K562 (cell line): ENCODE measurements around the gene UQCRC1. TPM values are rescaled to one million over a fixed set of nuclear protein-coding genes. Genes with fewer than 3 reads are reported as not detected.

Source experiments
- ARID3A ChIP-seq: IDR thresholded peaks from 2 replicates; pipeline ENCODE4 v1.6.1; 2012; ENCODE audit warnings: low read depth, low read length, improper control_type of control experiment, borderline replicate concordance
- CEBPZ ChIP-seq: fragments of 150-350 bp; IDR thresholded peaks from 2 replicates; pipeline ENCODE4 v1.6.1; 2014; ENCODE audit warnings: low read depth, mild to moderate bottlenecking, low read length, borderline replicate concordance
- CTCFL ChIP-seq: IDR thresholded peaks from 2 replicates; pipeline ENCODE4 v1.6.1; 2011; ENCODE audit warnings: borderline replicate concordance, low read depth, mild to moderate bottlenecking, moderate library complexity, low read length; ENCODE audit not compliant: insufficient read depth, poor library complexity, severe bottlenecking
- EHMT2 ChIP-seq: fragments of 450-650 bp; IDR thresholded peaks from 2 replicates; pipeline ENCODE4 v1.6.1; 2018; ENCODE audit warnings: antibody characterized with exemption
- EP400 ChIP-seq: fragments of 450-650 bp; IDR thresholded peaks from 2 replicates; pipeline ENCODE4 v1.6.1; 2017; ENCODE audit warnings: antibody characterized with exemption, mild to moderate bottlenecking, moderate library complexity
- FOXA1 ChIP-seq: fragments of 450-650 bp; IDR thresholded peaks from 2 replicates; pipeline ENCODE4 v1.6.1; 2016; ENCODE audit warnings: mild to moderate bottlenecking, borderline replicate concordance
- KDM1A ChIP-seq, 2 experiments: fragments of 450-650 bp; IDR thresholded peaks; 2 replicates each; pipeline ENCODE4 v1.6.1; 2016; ENCODE audit warnings: mild to moderate bottlenecking in 2 of 2
- PHF21A ChIP-seq: fragments of 450-650 bp; IDR thresholded peaks from 2 replicates; pipeline ENCODE4 v1.6.1; 2017; ENCODE audit warnings: low read depth, borderline replicate concordance
- PHTF2 ChIP-seq: fragments of 250-450 bp; sonication (Bioruptor Pico); IDR thresholded peaks from 2 replicates; pipeline ENCODE4 v1.5.0; 2021; ENCODE audit warnings: mild to moderate bottlenecking
- PYGO2 ChIP-seq: fragments of 450-650 bp; IDR thresholded peaks from 2 replicates; pipeline ENCODE4 v1.6.1; 2016; ENCODE audit warnings: mild to moderate bottlenecking, missing genetic modification characterization, moderate library complexity, missing compliant biosample characterization
- SRSF3 ChIP-seq: fragments of 200-400 bp; formaldehyde crosslinking; IDR thresholded peaks from 2 replicates; pipeline ENCODE4 v1.6.1; 2016; ENCODE audit warnings: mild to moderate bottlenecking, low read length, moderate library complexity; ENCODE audit not compliant: insufficient read depth
- TAF15 ChIP-seq: fragments of 200-400 bp; formaldehyde crosslinking; IDR thresholded peaks from 2 replicates; pipeline ENCODE4 v1.6.1; 2017; ENCODE audit warnings: mild to moderate bottlenecking, low read depth, low read length, moderate library complexity
- TEAD2 ChIP-seq: fragments of 450-650 bp; IDR thresholded peaks from 2 replicates; pipeline ENCODE4 v1.6.1; 2016; ENCODE audit warnings: missing genetic modification characterization, control low read depth, missing compliant biosample characterization
- THAP12 ChIP-seq: fragments of 250-450 bp; sonication (Bioruptor Pico); IDR thresholded peaks from 2 replicates; pipeline ENCODE4 v1.9.0; 2021; ENCODE audit warnings: mild to moderate bottlenecking, inconsistent platforms
- ZFPM2 ChIP-seq: fragments of 250-450 bp; sonication (Bioruptor Pico); IDR thresholded peaks from 2 replicates; pipeline ENCODE4 v1.5.1; 2022; ENCODE audit warnings: mild to moderate bottlenecking
- ZNF175 ChIP-seq: fragments of 200-800 bp; sonication (Bioruptor generic); IDR thresholded peaks from 2 replicates; pipeline ENCODE4 v1.6.1; 2016; ENCODE audit warnings: low read depth, mild to moderate bottlenecking, missing genetic modification characterization, missing compliant biosample characterization
- polyA plus RNA-seq, 8 experiments: library from polyadenylated mRNA; depleted of rRNA in 4 of 8; stranded (reverse) in 5 of 8; unstranded in 3 of 8; fragments of >200 nt; fragmentation: Nextera tagmentation in 2 of 8; fragmentation: Illumina TruSeq in 1 of 8; extraction: Ambion mirVana in 2 of 8; extraction: Trizol in 1 of 8; gene quantifications; 2 replicates each; pipeline versions ENCODE4 v1.2.1 to v1.2.3, GENCODE V29; 2011 to 2014; ENCODE audit warnings: inconsistent platforms in 1 of 8, missing spikeins in 1 of 8
- total RNA-seq, 7 experiments: library from RNA; depleted of rRNA in 6 of 7; stranded (reverse); fragments of >200 nt in 6 of 7; fragmentation: Illumina TruSeq in 2 of 7; extraction: Trizol in 2 of 7; gene quantifications; 2 replicates each; pipeline versions ENCODE4 v1.2.1 to v1.2.3, GENCODE V29; 2011 to 2021; ENCODE audit warnings: low replicate concordance in 1 of 7

Gene UQCRC1
- total and polyA plus RNA-seq, 9 of the 15 experiments (the other 6 are each of a cell fraction or from before 2014, with no cell fraction given) = 125 to 424 (median 268) TPM

- TF ChIP-seq THAP12 = peak; percentile 66
- TF ChIP-seq SRSF3 = no peak
- TF ChIP-seq ARID3A = no peak
- no peak for TF ChIP-seq ZNF175 (CRISPR knock-in tag)
- peak; percentile 85 for TF ChIP-seq EP400
- TF ChIP-seq PYGO2 (tag) = no peak
- TF ChIP-seq TEAD2 (tag) = no peak
- no peak for TF ChIP-seq EHMT2
- TF ChIP-seq ZFPM2 (CRISPR knock-in tag) = no peak
- TF ChIP-seq PHF21A = 0 out of 2 replicates have a peak, but pooled peaks have one; percentile 6
- TF ChIP-seq CTCFL = peak; percentile 99
- no peak for TF ChIP-seq CEBPZ
- TF ChIP-seq FOXA1 = no peak
- TF ChIP-seq PHTF2 (CRISPR knock-in tag) = no peak
- TF ChIP-seq KDM1A (IDR thresholded peaks at IDR 0.05) = no peak
- no peak for TF ChIP-seq TAF15
Measured at GRCh38 chr3:48609088-48610005, at the start of gene UQCRC1 (continued).
